H1 (cell line): ENCODE measurements around the gene MAPK8IP2. TPM values are rescaled to one million over a fixed set of nuclear protein-coding genes. Genes with fewer than 3 reads are reported as not detected.

Experiments used
- CTCF ChIA-PET: fragments of 300-600 bp; sonication (Branson Sonifier 250); formaldehyde crosslinking; loops from one replicate; lab custom pipeline; 2021; ENCODE audit not compliant: partially characterized antibody; lab: Charles Lee
- POLR2A ChIA-PET: fragments of 300-600 bp; sonication (Branson Sonifier 250); formaldehyde crosslinking; loops from one replicate; lab custom pipeline; 2021; ENCODE audit warnings: inconsistent platforms; ENCODE audit not compliant: partially characterized antibody; lab: Charles Lee
- DNase-seq, 2 experiments: peaks; one replicate each; pipeline versions ENCODE4 v3.0.0 to v3.0.0-alpha.2; 2010 to 2022; ENCODE audit warnings: low spot score in 2 of 2, low read depth in 1 of 2, mixed read lengths in 1 of 2
- FAIRE-seq: peaks from 2 replicates; lab custom pipeline; 2011; peaks lifted over from hg19 to GRCh38; lab: Jason Lieb, UNC
- H2AFZ ChIP-seq: 2 replicates; pipeline ENCODE4 v1.8.1; 2012; ENCODE audit warnings: low read length, inconsistent platforms
- H2AK5ac ChIP-seq: 2 replicates; pipeline ENCODE4 v1.6.1; 2013; ENCODE audit warnings: low read depth, low read length
- H2BK120ac ChIP-seq: replicated peaks from 2 replicates; pipeline ENCODE3; 2013; ENCODE audit warnings: low read depth, low read length, inconsistent platforms
- H2BK12ac ChIP-seq: 2 replicates; pipeline ENCODE4 v1.6.1; 2013; ENCODE audit warnings: low read depth, low read length
- H2BK15ac ChIP-seq: 2 replicates; pipeline ENCODE4 v1.6.1; 2013; ENCODE audit warnings: low read length
- H2BK20ac ChIP-seq: 2 replicates; pipeline ENCODE4 v1.6.1; 2013; ENCODE audit warnings: low read length
- H2BK5ac ChIP-seq: 2 replicates; pipeline ENCODE4 v1.6.1; 2013; ENCODE audit warnings: low read depth, low read length
- H3K14ac ChIP-seq: 2 replicates; pipeline ENCODE4 v1.6.1; 2013; ENCODE audit warnings: inconsistent platforms; ENCODE audit not compliant: insufficient read length
- H3K18ac ChIP-seq: 2 replicates; pipeline ENCODE4 v1.6.1; 2013; ENCODE audit warnings: low read length; ENCODE audit errors: extremely low read depth
- H3K23ac ChIP-seq: 2 replicates; pipeline ENCODE4 v1.6.1; 2013; ENCODE audit warnings: inconsistent platforms; ENCODE audit not compliant: insufficient read length
- H3K23me2 ChIP-seq: 2 replicates; pipeline ENCODE4 v1.6.1; 2013; ENCODE audit warnings: low read depth, low read length
- H3K27ac ChIP-seq: 2 replicates; pipeline ENCODE4 v1.6.1; 2011; ENCODE audit warnings: low read depth, low read length, inconsistent platforms
- H3K27me3 ChIP-seq, 4 experiments: replicated peaks in 1 of 4; 1 replicate in 1 of 4; 2 replicates in 3 of 4; pipeline versions ENCODE4 v1.6.1 to v1.8.1; 2011 to 2013; ENCODE audit warnings: low read length in 3 of 4, mild to moderate bottlenecking in 3 of 4, inconsistent platforms in 2 of 4, mixed read lengths in 2 of 4, moderate library complexity in 1 of 4; ENCODE audit not compliant: control insufficient read depth in 3 of 4, insufficient read depth in 3 of 4; ENCODE audit errors: extremely low read depth in 1 of 4
- H3K36me3 ChIP-seq, 4 experiments: 2 replicates each; pipeline versions ENCODE4 v1.6.1 to v1.8.1; 2011 to 2013; ENCODE audit warnings: mild to moderate bottlenecking in 4 of 4, low read length in 3 of 4, moderate library complexity in 2 of 4, control low read depth in 1 of 4, inconsistent platforms in 1 of 4; ENCODE audit not compliant: insufficient read depth in 4 of 4, control insufficient read depth in 2 of 4
- H3K4ac ChIP-seq: replicated peaks from 2 replicates; pipeline ENCODE3; 2013; ENCODE audit warnings: low read length, low read depth, mixed read lengths, inconsistent platforms; ENCODE audit not compliant: insufficient read length
- H3K4me1 ChIP-seq, 4 experiments: replicated peaks in 1 of 4; 1 replicate in 1 of 4; 2 replicates in 3 of 4; pipeline versions ENCODE4 v1.6.1 to v1.8.1; 2011 to 2013; ENCODE audit warnings: low read length in 3 of 4, inconsistent platforms in 2 of 4, mixed read lengths in 1 of 4; ENCODE audit not compliant: insufficient read depth in 4 of 4, control insufficient read depth in 3 of 4
- H3K4me2 ChIP-seq, 2 experiments: 2 replicates each; pipeline versions ENCODE4 v1.6.1 to v1.8.1; 2011 to 2013; ENCODE audit warnings: low read depth in 2 of 2, low read length in 2 of 2, control low read depth in 1 of 2, inconsistent platforms in 1 of 2, mild to moderate bottlenecking in 1 of 2; ENCODE audit not compliant: insufficient read depth in 1 of 2
- H3K4me3 ChIP-seq, 4 experiments: fragments of 200-600, 300-600 bp in 1 of 4; sonication (generic), shearing (Covaris generic), sonication (Bioruptor Twin) in 1 of 4; 2 replicates each; pipeline versions ENCODE4 v1.5.1 to v1.8.1; 2011 to 2016; ENCODE audit warnings: low read length in 4 of 4, low read depth in 3 of 4, control low read depth in 2 of 4, inconsistent platforms in 2 of 4, mild to moderate bottlenecking in 2 of 4, mixed read lengths in 1 of 4, moderate library complexity in 1 of 4; ENCODE audit not compliant: insufficient read depth in 2 of 4; ENCODE audit errors: extremely low read depth in 1 of 4
- H3K56ac ChIP-seq: replicated peaks from 2 replicates; pipeline ENCODE3; 2013; ENCODE audit warnings: low read depth, mild to moderate bottlenecking, mixed read lengths, low read length, inconsistent platforms; ENCODE audit not compliant: insufficient read length
- H3K79me1 ChIP-seq: 2 replicates; pipeline ENCODE4 v1.6.1; 2013; ENCODE audit warnings: low read depth, low read length, control low read depth
- H3K79me2 ChIP-seq, 2 experiments: 2 replicates each; pipeline versions ENCODE4 v1.6.1 to v1.8.1; 2012 to 2013; ENCODE audit warnings: low read length in 2 of 2, mild to moderate bottlenecking in 2 of 2, inconsistent platforms in 1 of 2; ENCODE audit not compliant: insufficient read depth in 2 of 2, control insufficient read depth in 1 of 2
- H3K9ac ChIP-seq, 4 experiments: replicated peaks in 1 of 4; 1 replicate in 1 of 4; 2 replicates in 3 of 4; pipeline versions ENCODE4 v1.6.1 to v1.8.1; 2011 to 2013; ENCODE audit warnings: low read depth in 3 of 4, low read length in 3 of 4, control low read depth in 2 of 4, mild to moderate bottlenecking in 2 of 4, moderate library complexity in 2 of 4, inconsistent platforms in 1 of 4; ENCODE audit errors: extremely low read depth in 1 of 4
- H3K9me3 ChIP-seq, 2 experiments: 2 replicates each; pipeline versions ENCODE4 v1.6.1 to v1.8.1; 2012 to 2013; ENCODE audit warnings: mild to moderate bottlenecking in 2 of 2, moderate library complexity in 2 of 2, control low read depth in 1 of 2, inconsistent platforms in 1 of 2, low read depth in 1 of 2, low read length in 1 of 2, mixed read lengths in 1 of 2; ENCODE audit not compliant: insufficient read depth in 2 of 2
- H4K20me1 ChIP-seq, 2 experiments: replicated peaks in 1 of 2; 2 replicates each; pipeline versions ENCODE3 to v1.8.1; 2011 to 2013; ENCODE audit warnings: inconsistent platforms in 2 of 2, low read length in 2 of 2, mild to moderate bottlenecking in 1 of 2; ENCODE audit not compliant: insufficient read depth in 2 of 2, control insufficient read depth in 1 of 2
- H4K5ac ChIP-seq: 2 replicates; pipeline ENCODE4 v1.6.1; 2013; ENCODE audit warnings: low read length, low read depth, mixed read lengths, inconsistent platforms; ENCODE audit not compliant: insufficient read length
- H4K8ac ChIP-seq: 2 replicates; pipeline ENCODE4 v1.8.0; 2013; ENCODE audit warnings: mild to moderate bottlenecking, moderate library complexity, low read length, inconsistent platforms; ENCODE audit not compliant: insufficient read depth; ENCODE audit errors: extremely low read depth
- H4K91ac ChIP-seq: replicated peaks from 2 replicates; pipeline ENCODE3; 2013; ENCODE audit warnings: low read length, mixed read lengths, inconsistent platforms; ENCODE audit not compliant: insufficient read length
- E2F6 ChIP-seq: IDR thresholded peaks from 2 replicates; pipeline ENCODE4 v1.6.1; 2012; ENCODE audit warnings: inconsistent platforms
- EZH2 ChIP-seq: fragments of 200-600 bp; sonication (generic); IDR thresholded peaks from 2 replicates; pipeline ENCODE4 v1.7.1; 2012; ENCODE audit warnings: low read depth, mild to moderate bottlenecking, moderate library complexity, low read length, inconsistent platforms; ENCODE audit not compliant: severe bottlenecking
- KDM4A ChIP-seq: IDR thresholded peaks from one replicate; pipeline ENCODE4 v1.7.1; 2012; ENCODE audit warnings: low read depth, mild to moderate bottlenecking, moderate library complexity, low read length, inconsistent platforms; ENCODE audit not compliant: severe bottlenecking
- MAX ChIP-seq: IDR thresholded peaks from 2 replicates; pipeline ENCODE4 v1.6.1; 2012; ENCODE audit warnings: inconsistent platforms
- POLR2AphosphoS5 ChIP-seq: IDR thresholded peaks from 2 replicates; pipeline ENCODE4 v1.6.1; 2011; ENCODE audit warnings: low read depth, low read length
- SRF ChIP-seq: IDR thresholded peaks from 2 replicates; pipeline ENCODE4 v1.6.1; 2011; ENCODE audit warnings: mild to moderate bottlenecking, low read depth, low read length, moderate library complexity
- SUZ12 ChIP-seq: fragments of 200-600 bp; sonication (generic); IDR thresholded peaks from 2 replicates; pipeline ENCODE4 v1.6.1; 2012; ENCODE audit warnings: mild to moderate bottlenecking, inconsistent platforms, low read length, moderate library complexity, mixed read lengths
- WGBS, 2 experiments: shearing (Covaris generic) in 1 of 2; methylation state at CpG; one replicate each; pipeline versions ENCODE4 v1.1.6 to v1.1.7; 2013 to 2015; ENCODE audit warnings: low lambda C conversion rate in 2 of 2, mixed read lengths in 2 of 2, inconsistent platforms in 1 of 2, low coverage in 1 of 2, missing lambda C conversion rate in 1 of 2; ENCODE audit not compliant: insufficient replicate concordance in 2 of 2, insufficient coverage in 1 of 2, insufficient read length in 1 of 2; ENCODE audit errors: extremely low coverage in 1 of 2, missing lambda C conversion rate in 1 of 2; 5-methylcytosine and 5-hydroxymethylcytosine counted together
- polyA plus RNA-seq, 7 experiments: library from polyadenylated mRNA; depleted of rRNA in 3 of 7; stranded (reverse) in 5 of 7; unstranded in 2 of 7; fragments of >200 nt in 5 of 7; fragments of 200-250 nt in 2 of 7; gene quantifications; 1 replicate in 5 of 7; 2 replicates in 1 of 7; 4 replicates in 1 of 7; pipeline versions ENCODE4 v1.2.1 to v1.2.3, GENCODE V29; 2011 to 2013; ENCODE audit warnings: missing spikeins in 2 of 7, mixed read lengths in 2 of 7
- total RNA-seq: library from RNA; stranded (reverse); fragmentation: NEBNext Ultra II Directional; extraction: Animal tissue kit (Norgen Biotek cat#: 25700); gene quantifications from 2 replicates; pipeline ENCODE4 v1.2.1, GENCODE V29; 2021

MAPK8IP2 gene
- total and polyA plus RNA-seq, 2 of the 8 experiments (the other 6 are each of a cell fraction or from before 2014, with no cell fraction given): 1.5 to 5.5 TPM

GRCh38 chr22:50603511-50604255 is 3.1 kb downstream of the MAPK8IP2 start:
- H4K8ac ChIP-seq: peak overlapping the region; percentile 51; the same call in 1 of the 2 replicates
- H2BK12ac ChIP-seq: no peak overlapping the region
- no peak overlapping the region for H3K18ac ChIP-seq
- H3K79me1 ChIP-seq: no peaks in the 10 kb centered on the region
- H2BK15ac ChIP-seq: no peak overlapping the region
- no peak overlapping the region for H2AK5ac ChIP-seq
- H3K56ac ChIP-seq: no peak overlapping the region
- H3K23ac ChIP-seq: no peak overlapping the region
- H4K20me1 ChIP-seq: peaks cover 11 to 15% of the 10 kb centered on the region in 2 experiments
- no peak overlapping the region for H2BK20ac ChIP-seq
- no peak overlapping the region for H3K9ac ChIP-seq
- DNase-seq (no peak), FAIRE-seq (no peak)
- H3K27ac ChIP-seq: no peak overlapping the region
- H3K36me3 ChIP-seq: peaks cover 0 to 3% (median 0%) of the 10 kb centered on the region in 4 experiments; a peak in 1 of 8 replicates
- no peak overlapping the region for H3K4ac ChIP-seq
- H4K91ac ChIP-seq: no peak overlapping the region
- H2BK120ac ChIP-seq: no peak overlapping the region
- H3K23me2 ChIP-seq: peaks cover 2% of the 10 kb centered on the region; the same call in 1 of the 2 replicates
- no peak overlapping the region for H2AFZ ChIP-seq
- H3K4me3 ChIP-seq: peak overlapping the region in 3 of 4 experiments; percentile 26 to 55 (median 27); a peak in 6 of 8 replicates
- peaks cover 54 to 77% (median 65%) of the 10 kb centered on the region in 4 experiments; a peak in 6 of 7 replicates for H3K27me3 ChIP-seq
- H3K9me3 ChIP-seq: no peaks in the 10 kb centered on the region
- H3K14ac ChIP-seq: no peak overlapping the region
- H3K4me2 ChIP-seq: peak overlapping the region; percentile 29 to 64
- no peak overlapping the region for H4K5ac ChIP-seq
- 5% methylated on average over 22 of the region's 70 CpGs; no CpG with 5 or more reads in 1 of the 2 experiments for whole genome bisulfite sequencing, 2 experiments
- peaks cover 0 to 16% (median 4%) of the 10 kb centered on the region in 4 experiments; a peak in 5 of 7 replicates for H3K4me1 ChIP-seq
- CTCF ChIA-PET: interaction anchor here (0.7 to 2.5 kb wide), 5 partner anchors 9 to 25 kb away, joined by 3 to 9 read pairs (median 3); partner anchors contain the start of gene CPT1B
- POLR2A ChIA-PET: interaction anchor here (1.0 kb wide), 1 partner anchor 60 kb away, joined by 4 read pairs; no protein-coding TSS in a partner anchor
- H2BK5ac ChIP-seq: no peak overlapping the region
- no peaks in the 10 kb centered on the region for H3K79me2 ChIP-seq
- TF ChIP-seq SUZ12: peak; percentile 92
- peak; percentile 55 for TF ChIP-seq KDM4A
- TF ChIP-seq E2F6: 0 out of 2 replicates have a peak, but pooled peaks have one; percentile 9
- TF ChIP-seq POLR2AphosphoS5: no peak
- TF ChIP-seq EZH2: peak; percentile 91
- no peak for TF ChIP-seq SRF
- 0 out of 2 replicates have a peak, but pooled peaks have one; percentile 29 for TF ChIP-seq MAX
